ENCODE data around the gene KCNG3.
"Not testable (repeated sequence)": the region's sequence is repeated elsewhere in the genome, so short reads cannot be mapped to it uniquely, and the experiment has no call there.

DNA sequence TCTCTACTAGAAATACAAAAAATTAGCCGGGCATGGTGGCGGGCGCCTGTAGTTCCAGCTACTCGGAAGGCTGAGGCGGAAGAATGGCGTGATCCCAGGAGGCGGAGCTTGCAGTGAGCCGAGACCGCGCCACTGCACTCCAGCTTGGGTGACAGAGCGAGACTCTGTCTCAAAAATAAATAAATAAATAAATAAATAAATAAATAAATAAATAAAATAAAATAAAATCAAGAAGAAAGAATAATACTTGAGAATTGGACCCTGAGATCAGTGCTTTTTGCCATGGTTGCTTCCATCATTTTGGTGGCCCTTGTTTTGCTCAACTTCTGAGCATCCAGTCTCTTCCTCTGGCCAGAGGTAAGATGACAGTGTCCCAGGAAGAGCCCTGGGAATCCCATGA lies 95.7 kb downstream of the KCNG3 start:
- TF ChIP-seq, protein P1, sequence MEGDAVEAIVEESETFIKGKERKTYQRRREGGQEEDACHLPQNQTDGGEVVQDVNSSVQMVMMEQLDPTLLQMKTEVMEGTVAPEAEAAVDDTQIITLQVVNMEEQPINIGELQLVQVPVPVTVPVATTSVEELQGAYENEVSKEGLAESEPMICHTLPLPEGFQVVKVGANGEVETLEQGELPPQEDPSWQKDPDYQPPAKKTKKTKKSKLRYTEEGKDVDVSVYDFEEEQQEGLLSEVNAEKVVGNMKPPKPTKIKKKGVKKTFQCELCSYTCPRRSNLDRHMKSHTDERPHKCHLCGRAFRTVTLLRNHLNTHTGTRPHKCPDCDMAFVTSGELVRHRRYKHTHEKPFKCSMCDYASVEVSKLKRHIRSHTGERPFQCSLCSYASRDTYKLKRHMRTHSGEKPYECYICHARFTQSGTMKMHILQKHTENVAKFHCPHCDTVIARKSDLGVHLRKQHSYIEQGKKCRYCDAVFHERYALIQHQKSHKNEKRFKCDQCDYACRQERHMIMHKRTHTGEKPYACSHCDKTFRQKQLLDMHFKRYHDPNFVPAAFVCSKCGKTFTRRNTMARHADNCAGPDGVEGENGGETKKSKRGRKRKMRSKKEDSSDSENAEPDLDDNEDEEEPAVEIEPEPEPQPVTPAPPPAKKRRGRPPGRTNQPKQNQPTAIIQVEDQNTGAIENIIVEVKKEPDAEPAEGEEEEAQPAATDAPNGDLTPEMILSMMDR (IDR thresholded peaks at IDR 0.05), result not testable (repeated sequence)
- TF ChIP-seq POLR2A (IDR thresholded peaks at IDR 0.05), result not testable (repeated sequence)
